Chondrocyte (in vitro differentiated cells): ENCODE data around the gene CD160. TPM values are rescaled to one million over a fixed set of nuclear protein-coding genes. Genes with fewer than 3 reads are reported as not detected.
A peak's percentile ranks its signal among the peaks of the same experiment; 100 is the strongest.
"Not testable (repeated sequence)": the region's sequence is repeated elsewhere in the genome, so short reads cannot be mapped to it uniquely, and the experiment has no call there.

Experiments
- DNase-seq: peaks from one replicate; pipeline ENCODE4 v3.0.0; 2021; ENCODE audit warnings: mixed read lengths, low spot score
- H3K27ac Mint-ChIP-seq: one replicate; pipeline ENCODE4 v1.8.0; 2021; ENCODE audit warnings: mild to moderate bottlenecking, moderate library complexity, mixed read lengths; ENCODE audit not compliant: unreplicated experiment
- H3K27me3 Mint-ChIP-seq: 2 replicates; pipeline ENCODE4 v1.8.0; 2021; ENCODE audit warnings: low read depth, mixed read lengths
- H3K36me3 Mint-ChIP-seq: 2 replicates; pipeline ENCODE4 v1.8.0; 2021; ENCODE audit warnings: low read depth, mixed read lengths
- H3K4me1 Mint-ChIP-seq: 2 replicates; pipeline ENCODE4 v1.8.0; 2021; ENCODE audit warnings: low read depth, mild to moderate bottlenecking, mixed read lengths
- H3K4me3 Mint-ChIP-seq: one replicate; pipeline ENCODE4 v1.8.0; 2021; ENCODE audit warnings: mild to moderate bottlenecking, moderate library complexity, mixed read lengths; ENCODE audit not compliant: unreplicated experiment
- H3K9me3 Mint-ChIP-seq: 2 replicates; pipeline ENCODE4 v1.8.0; 2021; ENCODE audit warnings: low read depth, mixed read lengths
- CTCF ChIP-seq: fragments of 200-600 bp; sonication (generic); IDR thresholded peaks from 2 replicates; pipeline ENCODE4 v1.5.0; 2021; ENCODE audit warnings: antibody characterized with exemption, mild to moderate bottlenecking, moderate library complexity
- total RNA-seq: library from RNA; stranded (reverse); gene quantifications from 3 replicates; pipeline ENCODE4 v1.2.1, GENCODE V29; 2021

Gene CD160
- total RNA-seq, 1 donor from 2014 or later, result not detected

- H3K4me1 Mint-ChIP-seq, result peaks cover 25% of the 10 kb centered on the region
- no peaks in the 10 kb centered on the region for H3K27me3 Mint-ChIP-seq
- DNase-seq, result no peak
- H3K27ac Mint-ChIP-seq, result no peak overlapping the region
- TF ChIP-seq CTCF, result peak; percentile 99
- H3K4me3 Mint-ChIP-seq, result peak overlapping the region; percentile 67
- no peaks in the 10 kb centered on the region for H3K36me3 Mint-ChIP-seq
- H3K9me3 Mint-ChIP-seq, result no peaks in the 10 kb centered on the region
Measured at GRCh38 chr1:145720878-145721671, 1.8 kb downstream of the CD160 start.

- DNase-seq, H3K27ac Mint-ChIP-seq, H3K9me3 Mint-ChIP-seq, H3K27me3 Mint-ChIP-seq, H3K4me3 Mint-ChIP-seq, H3K36me3 Mint-ChIP-seq, H3K4me1 Mint-ChIP-seq: not testable (repeated sequence)
Measured at GRCh38 chr1:145726193-145726592, 6.9 kb downstream of the CD160 start.

- TF ChIP-seq CTCF, result no peak
- no peaks in the 10 kb centered on the region for H3K9me3 Mint-ChIP-seq
- DNase-seq, result no peak
- H3K27me3 Mint-ChIP-seq, result no peaks in the 10 kb centered on the region
- H3K27ac Mint-ChIP-seq, result no peak overlapping the region
- H3K4me3 Mint-ChIP-seq, result no peak overlapping the region
- peaks cover 6% of the 10 kb centered on the region for H3K4me1 Mint-ChIP-seq
- peaks cover 3% of the 10 kb centered on the region for H3K36me3 Mint-ChIP-seq
Measured at GRCh38 chr1:145729196-145729595, 9.9 kb downstream of the CD160 start.

- Mint-ChIP-seq H3K27me3 (no peaks in the 10 kb centered on the region), H3K9me3 (no peaks in the 10 kb centered on the region), H3K27ac (no peak overlapping the region), H3K4me1 (peaks cover 6% of the 10 kb centered on the region), H3K4me3 (no peak overlapping the region), H3K36me3 (peaks cover 3% of the 10 kb centered on the region)
- DNase-seq, result no peak
- TF ChIP-seq CTCF, result no peak
Measured at GRCh38 chr1:145729666-145730436, 10.6 kb downstream of the CD160 start.

GRCh38 chr1:145730467-145730866 lies 11.2 kb downstream of the CD160 start:
- H3K4me1 Mint-ChIP-seq, result peaks cover 6% of the 10 kb centered on the region
- H3K9me3 Mint-ChIP-seq, result no peaks in the 10 kb centered on the region

More at GRCh38 chr1:145730467-145730866, 11.2 kb downstream of the CD160 start:
- no peak overlapping the region for H3K27ac Mint-ChIP-seq
- no peak for DNase-seq
- H3K4me3 Mint-ChIP-seq, result no peak overlapping the region
- no peaks in the 10 kb centered on the region for H3K27me3 Mint-ChIP-seq
- peaks cover 3% of the 10 kb centered on the region for H3K36me3 Mint-ChIP-seq
- TF ChIP-seq CTCF, result no peak
